ENCODE data around the gene ARMH3.

ARMH3 gene

GRCh38 chr10:101897633-101898032 is 158.3 kb downstream of the ARMH3 start:
- H3K27me3 ChIP-seq, result no peaks in the 10 kb centered on the region
- H3K36me3 ChIP-seq, result peaks cover 2% of the 10 kb centered on the region
- peaks cover 10 to 16% of the 10 kb centered on the region in 2 experiments for H3K4me1 ChIP-seq (ENCODE audit: control insufficient read depth in 1 of 2, insufficient read depth in 1 of 2, low read depth in 1 of 2, low read length in 1 of 2)
- TF ChIP-seq, protein P1, sequence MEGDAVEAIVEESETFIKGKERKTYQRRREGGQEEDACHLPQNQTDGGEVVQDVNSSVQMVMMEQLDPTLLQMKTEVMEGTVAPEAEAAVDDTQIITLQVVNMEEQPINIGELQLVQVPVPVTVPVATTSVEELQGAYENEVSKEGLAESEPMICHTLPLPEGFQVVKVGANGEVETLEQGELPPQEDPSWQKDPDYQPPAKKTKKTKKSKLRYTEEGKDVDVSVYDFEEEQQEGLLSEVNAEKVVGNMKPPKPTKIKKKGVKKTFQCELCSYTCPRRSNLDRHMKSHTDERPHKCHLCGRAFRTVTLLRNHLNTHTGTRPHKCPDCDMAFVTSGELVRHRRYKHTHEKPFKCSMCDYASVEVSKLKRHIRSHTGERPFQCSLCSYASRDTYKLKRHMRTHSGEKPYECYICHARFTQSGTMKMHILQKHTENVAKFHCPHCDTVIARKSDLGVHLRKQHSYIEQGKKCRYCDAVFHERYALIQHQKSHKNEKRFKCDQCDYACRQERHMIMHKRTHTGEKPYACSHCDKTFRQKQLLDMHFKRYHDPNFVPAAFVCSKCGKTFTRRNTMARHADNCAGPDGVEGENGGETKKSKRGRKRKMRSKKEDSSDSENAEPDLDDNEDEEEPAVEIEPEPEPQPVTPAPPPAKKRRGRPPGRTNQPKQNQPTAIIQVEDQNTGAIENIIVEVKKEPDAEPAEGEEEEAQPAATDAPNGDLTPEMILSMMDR (IDR thresholded peaks at IDR 0.05), result no peak
- no peaks in the 10 kb centered on the region for H3K9me3 ChIP-seq
- no peak overlapping the region for H3K27ac ChIP-seq
- H3K4me3 ChIP-seq (ENCODE audit: low read depth in 1 of 2, low read length in 1 of 2), result no peak overlapping the region

- Histone ChIP-seq H3K27ac (no peak overlapping the region), H3K4me1 (ENCODE audit: control insufficient read depth in 1 of 2, insufficient read depth in 1 of 2, low read depth in 1 of 2, low read length in 1 of 2) (peaks cover 10 to 16% of the 10 kb centered on the region in 2 experiments)
- TF ChIP-seq, protein P1 (IDR thresholded peaks at IDR 0.05), result no peak
Measured at GRCh38 chr10:101896225-101896877, 159.6 kb downstream of the ARMH3 start.

DNA sequence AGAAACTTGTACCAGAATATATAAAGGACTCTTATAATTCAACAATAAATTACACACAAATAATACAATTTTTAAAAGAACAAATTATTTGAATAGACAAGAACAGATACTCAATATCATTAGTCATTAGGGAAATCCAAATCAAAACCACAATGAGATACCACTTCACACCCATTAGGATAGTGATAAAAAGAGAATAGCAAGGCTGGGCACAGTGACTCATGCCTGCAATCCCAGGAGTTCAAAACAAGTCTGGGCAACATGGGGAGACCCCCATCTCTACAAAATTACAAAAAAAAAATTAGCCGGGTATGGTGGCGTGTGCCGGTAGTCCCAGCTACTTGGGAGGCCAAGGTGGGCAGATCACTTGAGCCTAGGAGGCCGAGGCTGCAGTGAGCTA is 160.2 kb downstream of the ARMH3 start:
- no peak overlapping the region for H3K4me3 ChIP-seq (ENCODE audit: low read depth in 1 of 2, low read length in 1 of 2)
- H3K9me3 ChIP-seq, result no peaks in the 10 kb centered on the region
- no peaks in the 10 kb centered on the region for H3K27me3 ChIP-seq
- peaks cover 10 to 16% of the 10 kb centered on the region in 2 experiments for H3K4me1 ChIP-seq (ENCODE audit: control insufficient read depth in 1 of 2, insufficient read depth in 1 of 2, low read depth in 1 of 2, low read length in 1 of 2)
- no peaks in the 10 kb centered on the region for H3K36me3 ChIP-seq
- TF ChIP-seq, protein P1 (IDR thresholded peaks at IDR 0.05), result no peak
- H3K27ac ChIP-seq, result no peak overlapping the region

More at GRCh38 chr10:101896225-101896877, 159.6 kb downstream of the ARMH3 start:
- no peaks in the 10 kb centered on the region for H3K9me3 ChIP-seq
- no peaks in the 10 kb centered on the region for H3K27me3 ChIP-seq
- no peak overlapping the region for H3K4me3 ChIP-seq (ENCODE audit: low read depth in 1 of 2, low read length in 1 of 2)
- no peaks in the 10 kb centered on the region for H3K36me3 ChIP-seq

DNA sequence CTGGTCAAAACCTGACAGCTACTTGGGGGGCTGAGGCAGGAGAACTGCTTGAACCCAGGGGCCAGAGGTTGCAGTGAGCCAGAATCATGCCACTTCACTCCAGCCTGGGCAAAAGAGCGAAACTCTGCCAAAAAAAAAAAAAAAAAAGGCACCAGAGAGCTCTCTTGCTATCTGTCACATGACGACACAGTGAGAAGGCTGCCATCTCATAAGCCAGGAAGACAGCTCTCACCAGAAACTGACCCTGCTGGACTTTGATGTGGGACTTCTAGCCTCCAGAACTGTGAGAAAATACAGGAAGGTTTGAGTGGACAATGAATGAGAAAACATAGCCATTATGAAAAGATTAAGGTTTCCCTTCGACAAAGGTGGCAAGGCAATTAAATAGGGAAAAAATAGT is 161.2 kb downstream of the ARMH3 start:
- Histone ChIP-seq H3K4me1 (ENCODE audit: control insufficient read depth in 1 of 2, insufficient read depth in 1 of 2, low read depth in 1 of 2, low read length in 1 of 2) (peaks cover 10 to 16% of the 10 kb centered on the region in 2 experiments), H3K4me3 (ENCODE audit: low read depth in 1 of 2, low read length in 1 of 2) (no peak overlapping the region)

DNA sequence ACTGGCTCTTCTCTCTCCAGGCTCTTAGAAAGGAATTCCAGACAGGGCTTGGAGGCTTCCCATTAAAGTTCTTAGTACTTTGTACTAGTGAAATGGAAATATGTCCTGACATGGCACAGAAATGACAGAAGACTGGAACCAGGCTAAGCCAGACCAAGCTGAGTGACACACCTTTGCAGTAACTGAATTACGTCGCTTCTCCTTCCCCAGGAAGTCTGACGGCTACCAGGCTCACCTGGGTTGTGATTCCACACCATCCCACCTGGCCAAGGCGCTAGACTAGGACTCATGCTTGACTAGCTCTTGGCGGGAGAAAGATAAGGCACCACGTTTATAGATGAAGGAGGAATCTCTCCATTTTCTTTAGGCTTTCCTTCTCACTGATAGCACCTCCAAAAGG is 161.7 kb downstream of the ARMH3 start:
- no peaks in the 10 kb centered on the region for H3K9me3 ChIP-seq
- no peaks in the 10 kb centered on the region for H3K36me3 ChIP-seq
- peaks cover 10 to 16% of the 10 kb centered on the region in 2 experiments for H3K4me1 ChIP-seq (ENCODE audit: control insufficient read depth in 1 of 2, insufficient read depth in 1 of 2, low read depth in 1 of 2, low read length in 1 of 2)
- TF ChIP-seq, protein P1 (IDR thresholded peaks at IDR 0.05), result no peak
- H3K27ac ChIP-seq, result no peak overlapping the region
- no peak overlapping the region for H3K4me3 ChIP-seq (ENCODE audit: low read depth in 1 of 2, low read length in 1 of 2)
- no peaks in the 10 kb centered on the region for H3K27me3 ChIP-seq

More for the DNA sequence above, 161.2 kb downstream of the ARMH3 start:
- Histone ChIP-seq H3K9me3 (no peaks in the 10 kb centered on the region), H3K27me3 (no peaks in the 10 kb centered on the region), H3K36me3 (no peaks in the 10 kb centered on the region), H3K27ac (no peak overlapping the region)
- TF ChIP-seq, protein P1 (IDR thresholded peaks at IDR 0.05), result no peak

All from neutrophil (primary cell).